HCEC 1CT (cell line): ENCODE results near the gene MBTPS1.

ENCODE experiments used
- DNase-seq: peaks from one replicate; pipeline ENCODE4 v3.0.0-alpha.2; 2017

Gene MBTPS1

GRCh38 chr16:84069540-84069939, 47.2 kb downstream of the MBTPS1 start:
- DNase-seq: no peak

- DNase-seq: no peak
These were observed 47.8 kb downstream of the MBTPS1 start for GRCh38 chr16:84068783-84069462.

GRCh38 chr16:84068041-84068440, 48.7 kb downstream of the MBTPS1 start:
- no peak for DNase-seq

- no peak for DNase-seq
These were observed 49.1 kb downstream of the MBTPS1 start for GRCh38 chr16:84067640-84068039.

GRCh38 chr16:84065536-84066132, 51.1 kb downstream of the MBTPS1 start:
- peak; percentile 34 for DNase-seq

- no peak for DNase-seq
These were observed 52.8 kb downstream of the MBTPS1 start for GRCh38 chr16:84063980-84064379.

GRCh38 chr16:84062734-84063640, 53.8 kb downstream of the MBTPS1 start:
- DNase-seq: peak; percentile 55

- DNase-seq: no peak
These were observed 55.4 kb downstream of the MBTPS1 start for GRCh38 chr16:84061236-84061819.

- DNase-seq: no peak
These were observed 56.5 kb downstream of the MBTPS1 start for GRCh38 chr16:84059946-84060901.

GRCh38 chr16:84059111-84059510, 57.6 kb downstream of the MBTPS1 start:
- DNase-seq: no peak

GRCh38 chr16:84058664-84059063, 58.1 kb downstream of the MBTPS1 start:
- DNase-seq: no peak

- no peak for DNase-seq
These were observed 58.5 kb downstream of the MBTPS1 start for GRCh38 chr16:84058211-84058610.

GRCh38 chr16:84056933-84057332, 59.8 kb downstream of the MBTPS1 start:
- no peak for DNase-seq

GRCh38 chr16:84055801-84056634, 60.7 kb downstream of the MBTPS1 start:
- DNase-seq: no peak

GRCh38 chr16:84055366-84055765, 61.4 kb downstream of the MBTPS1 start:
- no peak for DNase-seq

- no peak for DNase-seq
These were observed 61.8 kb downstream of the MBTPS1 start for GRCh38 chr16:84054916-84055315.

GRCh38 chr16:84054271-84054670, 62.5 kb downstream of the MBTPS1 start:
- no peak for DNase-seq

- DNase-seq: no peak
These were observed 63.5 kb downstream of the MBTPS1 start for GRCh38 chr16:84053237-84053636.

- no peak for DNase-seq
These were observed 64.6 kb downstream of the MBTPS1 start for GRCh38 chr16:84052071-84052622.

- DNase-seq: no peak
These were observed 66.4 kb downstream of the MBTPS1 start for GRCh38 chr16:84050316-84050715.
